WTC11 (cell line): ENCODE measurements around the gene STAT6. TPM values are rescaled to one million over a fixed set of nuclear protein-coding genes. Genes with fewer than 3 reads are reported as not detected.

Source experiments
- ATAC-seq: fragments of 200-7000 bp; cut with Tn5 transposase; 2 replicates; pipeline ENCODE4 v1.10.0; 2021; ENCODE audit warnings: mild to moderate bottlenecking, moderate library complexity
- CTCF ChIA-PET: fragments of 300-600 bp; sonication (Branson Sonifier 250); formaldehyde crosslinking; loops from one replicate; lab custom pipeline; 2021; ENCODE audit warnings: antibody characterized with exemption; lab: Charles Lee
- POLR2A ChIA-PET: fragments of 350-600 bp; sonication (Branson Sonifier 250); formaldehyde crosslinking; loops from one replicate; lab custom pipeline; 2021; ENCODE audit warnings: antibody characterized with exemption; lab: Charles Lee
- DNase-seq: peaks from one replicate; pipeline ENCODE4 v3.0.0; 2021; ENCODE audit warnings: low spot score
- H3K27ac Mint-ChIP-seq: 2 replicates; pipeline ENCODE4 v1.8.0; 2021; ENCODE audit warnings: mixed read lengths
- H3K27me3 Mint-ChIP-seq: 2 replicates; pipeline ENCODE4 v1.8.0; 2021; ENCODE audit warnings: low read depth, mild to moderate bottlenecking, moderate library complexity, mixed read lengths
- H3K36me3 Mint-ChIP-seq: 2 replicates; pipeline ENCODE4 v1.8.0; 2021; ENCODE audit warnings: mixed read lengths
- H3K4me1 Mint-ChIP-seq: 2 replicates; pipeline ENCODE4 v1.8.0; 2022; ENCODE audit warnings: mixed read lengths
- H3K4me3 Mint-ChIP-seq: 2 replicates; pipeline ENCODE4 v1.8.0; 2021; ENCODE audit warnings: mild to moderate bottlenecking, moderate library complexity, mixed read lengths
- H3K9me3 Mint-ChIP-seq: 2 replicates; pipeline ENCODE4 v1.8.0; 2021; ENCODE audit warnings: mixed read lengths
- ATF1 ChIP-seq: sonication (generic); formaldehyde crosslinking; IDR thresholded peaks from 2 replicates; pipeline ENCODE4 v1.8.1; 2023; ENCODE audit warnings: mild to moderate bottlenecking, moderate library complexity, missing genetic modification reagents
- CREB1 ChIP-seq: sonication (generic); formaldehyde crosslinking; IDR thresholded peaks from 2 replicates; pipeline ENCODE4 v1.8.0; 2023; ENCODE audit warnings: mild to moderate bottlenecking, missing genetic modification reagents
- ESRRA ChIP-seq: sonication (generic); formaldehyde crosslinking; IDR thresholded peaks from 2 replicates; pipeline ENCODE4 v1.8.1; 2022; ENCODE audit warnings: mild to moderate bottlenecking, missing genetic modification reagents, borderline replicate concordance
- FOXJ3 ChIP-seq: sonication (generic); formaldehyde crosslinking; IDR thresholded peaks from 2 replicates; pipeline ENCODE4 v1.9.0; 2021; ENCODE audit warnings: missing genetic modification reagents, mild to moderate bottlenecking, borderline replicate concordance
- FOXK1 ChIP-seq: sonication (generic); formaldehyde crosslinking; IDR thresholded peaks from 2 replicates; pipeline ENCODE4 v1.8.0; 2022; ENCODE audit warnings: mild to moderate bottlenecking, moderate library complexity, missing genetic modification reagents
- NR1H2 ChIP-seq: sonication (generic); formaldehyde crosslinking; IDR thresholded peaks from 2 replicates; pipeline ENCODE4 v1.9.0; 2021; ENCODE audit warnings: mild to moderate bottlenecking, moderate library complexity, missing genetic modification reagents
- RELA ChIP-seq: sonication (generic); formaldehyde crosslinking; IDR thresholded peaks from 2 replicates; pipeline ENCODE4 v1.8.1; 2022; ENCODE audit warnings: missing genetic modification reagents, mild to moderate bottlenecking, borderline replicate concordance
- RORB ChIP-seq: fragments of 250-450 bp; sonication (Bioruptor Pico); IDR thresholded peaks from 2 replicates; pipeline ENCODE4 v1.9.0; 2021; ENCODE audit warnings: mild to moderate bottlenecking
- SP1 ChIP-seq: sonication (generic); formaldehyde crosslinking; conservative IDR thresholded peaks from 2 replicates; pipeline ENCODE4 v1.8.1; 2022; ENCODE audit warnings: missing genetic modification reagents
- TEAD1 ChIP-seq: sonication (generic); formaldehyde crosslinking; IDR thresholded peaks from 2 replicates; pipeline ENCODE4 v1.8.0; 2022; ENCODE audit warnings: mild to moderate bottlenecking, missing genetic modification reagents
- TEAD4 ChIP-seq: sonication (generic); formaldehyde crosslinking; IDR thresholded peaks from 2 replicates; pipeline ENCODE4 v1.8.0; 2022; ENCODE audit warnings: mild to moderate bottlenecking, missing genetic modification reagents
- TP53 ChIP-seq: sonication (generic); formaldehyde crosslinking; IDR thresholded peaks from 2 replicates; pipeline ENCODE4 v1.8.1; 2023; ENCODE audit warnings: mild to moderate bottlenecking, missing genetic modification reagents
- ZBTB21 ChIP-seq: sonication (generic); formaldehyde crosslinking; IDR thresholded peaks from 2 replicates; pipeline ENCODE4 v1.8.1; 2023; ENCODE audit warnings: mild to moderate bottlenecking, missing genetic modification reagents, borderline replicate concordance
- ZNF317 ChIP-seq: sonication (generic); formaldehyde crosslinking; IDR thresholded peaks from 2 replicates; pipeline ENCODE4 v1.8.1; 2023; ENCODE audit warnings: low read depth, mild to moderate bottlenecking, moderate library complexity, missing genetic modification reagents, borderline replicate concordance
- ZNF423 ChIP-seq: fragments of 250-450 bp; sonication (Bioruptor Pico); IDR thresholded peaks from 2 replicates; pipeline ENCODE4 v2.1.2; 2022; ENCODE audit warnings: mild to moderate bottlenecking, moderate library complexity
- total RNA-seq: library from RNA; stranded (reverse); gene quantifications from 3 replicates; pipeline ENCODE4 v1.2.3, GENCODE V29; 2021
- TF ChIP-seq, protein P1 (sequence below): sonication (generic); formaldehyde crosslinking; IDR thresholded peaks from 2 replicates; pipeline ENCODE4 v1.8.1; 2023; ENCODE audit warnings: mild to moderate bottlenecking, moderate library complexity, missing genetic modification reagents
- TF ChIP-seq, protein P2 (sequence below): sonication (generic); formaldehyde crosslinking; IDR thresholded peaks from 2 replicates; pipeline ENCODE4 v1.8.0; 2023; ENCODE audit warnings: mild to moderate bottlenecking, missing genetic modification reagents
- TF ChIP-seq, protein P3 (sequence below): fragments of 200-600 bp; IDR thresholded peaks from 2 replicates; pipeline ENCODE4 v1.8.0; 2022; ENCODE audit warnings: antibody characterized with exemption
- TF ChIP-seq, protein P4 (sequence below): sonication (generic); formaldehyde crosslinking; IDR thresholded peaks from 2 replicates; pipeline ENCODE4 v1.8.0; 2022; ENCODE audit warnings: mild to moderate bottlenecking, missing genetic modification reagents
- TF ChIP-seq, protein P5 (sequence below): sonication (generic); formaldehyde crosslinking; IDR thresholded peaks from 2 replicates; pipeline ENCODE4 v1.8.1; 2023; ENCODE audit warnings: mild to moderate bottlenecking, missing genetic modification reagents
- TF ChIP-seq, protein P6 (sequence below): sonication (generic); formaldehyde crosslinking; IDR thresholded peaks from 2 replicates; pipeline ENCODE4 v1.8.0; 2022; ENCODE audit warnings: mild to moderate bottlenecking, missing genetic modification reagents
- TF ChIP-seq, protein P7 (sequence below): sonication (generic); formaldehyde crosslinking; IDR thresholded peaks from 2 replicates; pipeline ENCODE4 v1.8.1; 2022; ENCODE audit warnings: low read depth, missing genetic modification reagents, borderline replicate concordance

The STAT6 gene
- total RNA-seq, 1 experiment from 2014 or later: 47.0 TPM

DNA sequence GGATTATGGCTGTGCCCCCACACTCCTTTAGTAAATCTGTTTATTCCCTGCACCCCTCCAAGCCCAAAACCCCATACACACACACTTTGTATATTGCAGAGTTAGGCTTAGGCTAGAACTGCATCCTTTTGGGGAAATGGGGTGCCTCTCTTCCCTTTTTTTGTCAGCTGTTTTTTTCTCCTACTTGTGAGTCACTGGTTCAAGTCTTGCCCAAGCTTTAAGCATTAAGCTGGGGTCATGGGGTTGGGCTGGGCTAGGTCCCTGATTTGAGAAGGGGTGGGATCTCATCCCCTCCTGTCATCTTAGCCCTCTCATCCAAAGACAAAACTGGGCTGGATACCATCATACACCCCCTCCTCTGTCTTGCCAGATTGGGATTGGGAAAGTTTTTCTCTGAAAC, 18.7 kb upstream of the STAT6 start (continued):
- no peak for TF ChIP-seq RELA
- TF ChIP-seq, protein P1, sequence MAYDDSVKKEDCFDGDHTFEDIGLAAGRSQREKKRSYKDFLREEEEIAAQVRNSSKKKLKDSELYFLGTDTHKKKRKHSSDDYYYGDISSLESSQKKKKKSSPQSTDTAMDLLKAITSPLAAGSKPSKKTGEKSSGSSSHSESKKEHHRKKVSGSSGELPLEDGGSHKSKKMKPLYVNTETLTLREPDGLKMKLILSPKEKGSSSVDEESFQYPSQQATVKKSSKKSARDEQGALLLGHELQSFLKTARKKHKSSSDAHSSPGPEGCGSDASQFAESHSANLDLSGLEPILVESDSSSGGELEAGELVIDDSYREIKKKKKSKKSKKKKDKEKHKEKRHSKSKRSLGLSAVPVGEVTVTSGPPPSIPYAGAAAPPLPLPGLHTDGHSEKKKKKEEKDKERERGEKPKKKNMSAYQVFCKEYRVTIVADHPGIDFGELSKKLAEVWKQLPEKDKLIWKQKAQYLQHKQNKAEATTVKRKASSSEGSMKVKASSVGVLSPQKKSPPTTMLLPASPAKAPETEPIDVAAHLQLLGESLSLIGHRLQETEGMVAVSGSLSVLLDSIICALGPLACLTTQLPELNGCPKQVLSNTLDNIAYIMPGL (CRISPR knock-in tag): no peak

DNA sequence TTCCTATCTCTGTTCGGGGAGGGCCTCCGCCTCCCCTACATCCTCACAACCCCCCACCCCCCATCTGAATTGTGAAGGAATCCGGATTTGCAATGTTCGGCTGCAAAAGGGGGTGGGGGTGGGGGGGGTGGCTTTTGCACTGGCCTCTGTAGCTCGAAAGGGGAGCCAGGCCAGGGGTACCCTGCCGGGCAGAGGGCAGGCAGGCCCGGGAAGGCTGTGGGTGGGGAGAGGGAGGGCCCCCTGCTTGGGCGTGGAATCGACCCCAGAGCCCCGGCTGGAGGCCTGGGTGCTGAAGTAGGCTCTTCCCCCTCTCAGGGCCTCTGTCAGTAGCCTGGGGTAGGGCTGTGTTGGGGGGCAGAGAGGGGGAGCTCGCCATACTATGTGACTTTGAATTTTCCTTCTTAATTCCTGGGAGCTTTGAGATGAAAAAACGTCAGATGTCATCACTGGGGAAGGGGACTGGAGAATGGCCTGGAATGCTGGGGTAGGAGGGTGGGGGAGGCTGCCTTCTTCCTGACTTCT, 18.2 kb upstream of the STAT6 start:
- ATAC-seq: peak; percentile 1; the same call in 1 of the 2 replicates
- CTCF ChIA-PET: interaction anchor here (0.8 to 5.9 kb wide), 14 partner anchors 11 to 493 kb away, joined by 3 to 112 read pairs (median 6); partner anchors contain the start of gene STAT6

DNA sequence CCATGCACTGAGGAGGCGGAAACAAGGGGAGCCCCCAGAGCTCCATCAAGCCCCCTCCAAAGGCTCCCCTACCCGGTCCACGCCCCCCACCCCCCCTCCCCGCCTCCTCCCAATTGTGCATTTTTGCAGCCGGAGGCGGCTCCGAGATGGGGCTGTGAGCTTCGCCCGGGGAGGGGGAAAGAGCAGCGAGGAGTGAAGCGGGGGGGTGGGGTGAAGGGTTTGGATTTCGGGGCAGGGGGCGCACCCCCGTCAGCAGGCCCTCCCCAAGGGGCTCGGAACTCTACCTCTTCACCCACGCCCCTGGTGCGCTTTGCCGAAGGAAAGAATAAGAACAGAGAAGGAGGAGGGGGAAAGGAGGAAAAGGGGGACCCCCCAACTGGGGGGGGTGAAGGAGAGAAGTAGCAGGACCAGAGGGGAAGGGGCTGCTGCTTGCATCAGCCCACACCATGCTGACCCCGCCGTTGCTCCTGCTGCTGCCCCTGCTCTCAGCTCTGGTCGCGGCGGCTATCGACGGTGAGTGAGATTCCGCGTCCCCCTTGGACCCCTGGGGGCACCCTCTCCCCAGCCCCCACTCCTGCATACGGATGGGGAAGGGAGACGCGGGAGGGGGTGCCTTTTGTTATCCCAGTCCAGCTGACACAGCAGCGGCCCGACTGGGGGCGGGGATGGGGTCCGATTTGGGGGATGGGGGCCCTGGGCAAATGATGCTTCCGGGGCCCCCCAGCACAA, 17.5 kb upstream of the STAT6 start:
- H3K27ac Mint-ChIP-seq: peak overlapping the region; percentile 20; the same call in 1 of the 2 replicates
- POLR2A ChIA-PET: interaction anchor here (0.7 to 3.5 kb wide), 12 partner anchors 14 to 492 kb away, joined by 3 to 21 read pairs (median 6); partner anchors contain the start of genes INHBE, NAB2, NEMP1 and SHMT2
- DNase-seq (peak; percentile 65), ATAC-seq (peak; percentile 3)
- H3K27me3 Mint-ChIP-seq: peaks cover 6% of the 10 kb centered on the region
- TF ChIP-seq ZNF423 (peak; percentile 90), NR1H2 (no peak), FOXK1 (CRISPR knock-in tag) (peak; percentile 38; the same call in 1 of the 2 replicates), TEAD4 (CRISPR knock-in tag) (no peak)
- TF ChIP-seq, protein P2, sequence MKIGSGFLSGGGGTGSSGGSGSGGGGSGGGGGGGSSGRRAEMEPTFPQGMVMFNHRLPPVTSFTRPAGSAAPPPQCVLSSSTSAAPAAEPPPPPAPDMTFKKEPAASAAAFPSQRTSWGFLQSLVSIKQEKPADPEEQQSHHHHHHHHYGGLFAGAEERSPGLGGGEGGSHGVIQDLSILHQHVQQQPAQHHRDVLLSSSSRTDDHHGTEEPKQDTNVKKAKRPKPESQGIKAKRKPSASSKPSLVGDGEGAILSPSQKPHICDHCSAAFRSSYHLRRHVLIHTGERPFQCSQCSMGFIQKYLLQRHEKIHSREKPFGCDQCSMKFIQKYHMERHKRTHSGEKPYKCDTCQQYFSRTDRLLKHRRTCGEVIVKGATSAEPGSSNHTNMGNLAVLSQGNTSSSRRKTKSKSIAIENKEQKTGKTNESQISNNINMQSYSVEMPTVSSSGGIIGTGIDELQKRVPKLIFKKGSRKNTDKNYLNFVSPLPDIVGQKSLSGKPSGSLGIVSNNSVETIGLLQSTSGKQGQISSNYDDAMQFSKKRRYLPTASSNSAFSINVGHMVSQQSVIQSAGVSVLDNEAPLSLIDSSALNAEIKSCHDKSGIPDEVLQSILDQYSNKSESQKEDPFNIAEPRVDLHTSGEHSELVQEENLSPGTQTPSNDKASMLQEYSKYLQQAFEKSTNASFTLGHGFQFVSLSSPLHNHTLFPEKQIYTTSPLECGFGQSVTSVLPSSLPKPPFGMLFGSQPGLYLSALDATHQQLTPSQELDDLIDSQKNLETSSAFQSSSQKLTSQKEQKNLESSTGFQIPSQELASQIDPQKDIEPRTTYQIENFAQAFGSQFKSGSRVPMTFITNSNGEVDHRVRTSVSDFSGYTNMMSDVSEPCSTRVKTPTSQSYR (CRISPR knock-in tag): 0 out of 2 replicates have a peak, but pooled peaks have one; percentile 35
- TF ChIP-seq, protein P3, sequence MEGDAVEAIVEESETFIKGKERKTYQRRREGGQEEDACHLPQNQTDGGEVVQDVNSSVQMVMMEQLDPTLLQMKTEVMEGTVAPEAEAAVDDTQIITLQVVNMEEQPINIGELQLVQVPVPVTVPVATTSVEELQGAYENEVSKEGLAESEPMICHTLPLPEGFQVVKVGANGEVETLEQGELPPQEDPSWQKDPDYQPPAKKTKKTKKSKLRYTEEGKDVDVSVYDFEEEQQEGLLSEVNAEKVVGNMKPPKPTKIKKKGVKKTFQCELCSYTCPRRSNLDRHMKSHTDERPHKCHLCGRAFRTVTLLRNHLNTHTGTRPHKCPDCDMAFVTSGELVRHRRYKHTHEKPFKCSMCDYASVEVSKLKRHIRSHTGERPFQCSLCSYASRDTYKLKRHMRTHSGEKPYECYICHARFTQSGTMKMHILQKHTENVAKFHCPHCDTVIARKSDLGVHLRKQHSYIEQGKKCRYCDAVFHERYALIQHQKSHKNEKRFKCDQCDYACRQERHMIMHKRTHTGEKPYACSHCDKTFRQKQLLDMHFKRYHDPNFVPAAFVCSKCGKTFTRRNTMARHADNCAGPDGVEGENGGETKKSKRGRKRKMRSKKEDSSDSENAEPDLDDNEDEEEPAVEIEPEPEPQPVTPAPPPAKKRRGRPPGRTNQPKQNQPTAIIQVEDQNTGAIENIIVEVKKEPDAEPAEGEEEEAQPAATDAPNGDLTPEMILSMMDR: no peak
- peaks cover 2% of the 10 kb centered on the region; the same call in 1 of the 2 replicates for H3K36me3 Mint-ChIP-seq
- peaks cover 6% of the 10 kb centered on the region for H3K9me3 Mint-ChIP-seq
- CTCF ChIA-PET: interaction anchor here (0.6 to 5.9 kb wide), 46 partner anchors 8 to 1011 kb away, joined by 3 to 112 read pairs (median 5); partner anchors contain the start of genes NEMP1, NXPH4, SMARCC2 and STAT6
- H3K4me3 Mint-ChIP-seq: peak overlapping the region; percentile 85
- H3K4me1 Mint-ChIP-seq: peaks cover 57% of the 10 kb centered on the region

More for the DNA sequence above, 18.2 kb upstream of the STAT6 start:
- H3K9me3 Mint-ChIP-seq: no peaks in the 10 kb centered on the region
- peak overlapping the region; percentile 85 for H3K4me3 Mint-ChIP-seq
- H3K4me1 Mint-ChIP-seq: peaks cover 63% of the 10 kb centered on the region
- POLR2A ChIA-PET: interaction anchor here (0.6 to 3.5 kb wide), 4 partner anchors 18 to 100 kb away, joined by 3 to 15 read pairs (median 8); partner anchors contain the start of genes SHMT2 and STAT6
- peak overlapping the region; percentile 60 for H3K27ac Mint-ChIP-seq
- H3K36me3 Mint-ChIP-seq: no peaks in the 10 kb centered on the region
- TF ChIP-seq CREB1 (CRISPR knock-in tag) (no peak), SP1 (CRISPR knock-in tag) (0 out of 2 replicates have a peak, but pooled peaks have one; percentile 22), TP53 (CRISPR knock-in tag) (no peak), TEAD1 (CRISPR knock-in tag) (0 out of 2 replicates have a peak, but pooled peaks have one; percentile 16), ATF1 (CRISPR knock-in tag) (no peak), RORB (CRISPR knock-in tag) (no peak), ZBTB21 (CRISPR knock-in tag) (no peak), FOXK1 (CRISPR knock-in tag) (no peak), ZNF317 (no peak), ESRRA (no peak), ZNF423 (peak; percentile 27; the same call in 1 of the 2 replicates), TEAD4 (CRISPR knock-in tag) (no peak), FOXJ3 (CRISPR knock-in tag) (no peak)
- TF ChIP-seq, protein P4, sequence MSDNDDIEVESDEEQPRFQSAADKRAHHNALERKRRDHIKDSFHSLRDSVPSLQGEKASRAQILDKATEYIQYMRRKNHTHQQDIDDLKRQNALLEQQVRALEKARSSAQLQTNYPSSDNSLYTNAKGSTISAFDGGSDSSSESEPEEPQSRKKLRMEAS (CRISPR knock-in tag): no peak
- TF ChIP-seq, protein P5, sequence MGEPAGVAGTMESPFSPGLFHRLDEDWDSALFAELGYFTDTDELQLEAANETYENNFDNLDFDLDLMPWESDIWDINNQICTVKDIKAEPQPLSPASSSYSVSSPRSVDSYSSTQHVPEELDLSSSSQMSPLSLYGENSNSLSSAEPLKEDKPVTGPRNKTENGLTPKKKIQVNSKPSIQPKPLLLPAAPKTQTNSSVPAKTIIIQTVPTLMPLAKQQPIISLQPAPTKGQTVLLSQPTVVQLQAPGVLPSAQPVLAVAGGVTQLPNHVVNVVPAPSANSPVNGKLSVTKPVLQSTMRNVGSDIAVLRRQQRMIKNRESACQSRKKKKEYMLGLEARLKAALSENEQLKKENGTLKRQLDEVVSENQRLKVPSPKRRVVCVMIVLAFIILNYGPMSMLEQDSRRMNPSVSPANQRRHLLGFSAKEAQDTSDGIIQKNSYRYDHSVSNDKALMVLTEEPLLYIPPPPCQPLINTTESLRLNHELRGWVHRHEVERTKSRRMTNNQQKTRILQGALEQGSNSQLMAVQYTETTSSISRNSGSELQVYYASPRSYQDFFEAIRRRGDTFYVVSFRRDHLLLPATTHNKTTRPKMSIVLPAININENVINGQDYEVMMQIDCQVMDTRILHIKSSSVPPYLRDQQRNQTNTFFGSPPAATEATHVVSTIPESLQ (CRISPR knock-in tag): no peak
- TF ChIP-seq, protein P6, sequence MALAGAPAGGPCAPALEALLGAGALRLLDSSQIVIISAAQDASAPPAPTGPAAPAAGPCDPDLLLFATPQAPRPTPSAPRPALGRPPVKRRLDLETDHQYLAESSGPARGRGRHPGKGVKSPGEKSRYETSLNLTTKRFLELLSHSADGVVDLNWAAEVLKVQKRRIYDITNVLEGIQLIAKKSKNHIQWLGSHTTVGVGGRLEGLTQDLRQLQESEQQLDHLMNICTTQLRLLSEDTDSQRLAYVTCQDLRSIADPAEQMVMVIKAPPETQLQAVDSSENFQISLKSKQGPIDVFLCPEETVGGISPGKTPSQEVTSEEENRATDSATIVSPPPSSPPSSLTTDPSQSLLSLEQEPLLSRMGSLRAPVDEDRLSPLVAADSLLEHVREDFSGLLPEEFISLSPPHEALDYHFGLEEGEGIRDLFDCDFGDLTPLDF (CRISPR knock-in tag): no peak
- TF ChIP-seq, protein P7, sequence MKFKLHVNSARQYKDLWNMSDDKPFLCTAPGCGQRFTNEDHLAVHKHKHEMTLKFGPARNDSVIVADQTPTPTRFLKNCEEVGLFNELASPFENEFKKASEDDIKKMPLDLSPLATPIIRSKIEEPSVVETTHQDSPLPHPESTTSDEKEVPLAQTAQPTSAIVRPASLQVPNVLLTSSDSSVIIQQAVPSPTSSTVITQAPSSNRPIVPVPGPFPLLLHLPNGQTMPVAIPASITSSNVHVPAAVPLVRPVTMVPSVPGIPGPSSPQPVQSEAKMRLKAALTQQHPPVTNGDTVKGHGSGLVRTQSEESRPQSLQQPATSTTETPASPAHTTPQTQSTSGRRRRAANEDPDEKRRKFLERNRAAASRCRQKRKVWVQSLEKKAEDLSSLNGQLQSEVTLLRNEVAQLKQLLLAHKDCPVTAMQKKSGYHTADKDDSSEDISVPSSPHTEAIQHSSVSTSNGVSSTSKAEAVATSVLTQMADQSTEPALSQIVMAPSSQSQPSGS (CRISPR knock-in tag): no peak
- peaks cover 3% of the 10 kb centered on the region for H3K27me3 Mint-ChIP-seq
- DNase-seq: no peak
